Endodermal cell (in vitro differentiated cells): ENCODE data around the gene HMGB4. TPM values are rescaled to one million over a fixed set of nuclear protein-coding genes. Genes with fewer than 3 reads are reported as not detected.

Source experiments
- DNase-seq: peaks from one replicate; pipeline ENCODE4 v3.0.0-alpha.2; 2017
- H3K27ac ChIP-seq: 2 replicates; pipeline ENCODE4 v1.5.1; 2013; ENCODE audit warnings: mild to moderate bottlenecking, low read depth, low read length, moderate library complexity
- H3K27me3 ChIP-seq: 2 replicates; pipeline ENCODE4 v1.6.1; 2013; ENCODE audit warnings: mild to moderate bottlenecking, low read length, moderate library complexity; ENCODE audit not compliant: insufficient read depth, control insufficient read depth, poor library complexity, severe bottlenecking
- H3K36me3 ChIP-seq: 2 replicates; pipeline ENCODE4 v1.7.0; 2013; ENCODE audit warnings: mild to moderate bottlenecking, low read length, moderate library complexity; ENCODE audit not compliant: control insufficient read depth, insufficient read depth
- H3K4me1 ChIP-seq: one replicate; pipeline ENCODE4 v1.7.0; 2013; ENCODE audit warnings: low read length; ENCODE audit not compliant: control insufficient read depth, insufficient read depth
- H3K4me3 ChIP-seq: 2 replicates; pipeline ENCODE4 v1.5.1; 2013; ENCODE audit warnings: mild to moderate bottlenecking, low read length, moderate library complexity
- H3K9ac ChIP-seq: 2 replicates; pipeline ENCODE4 v1.6.1; 2013; ENCODE audit warnings: mild to moderate bottlenecking, low read length, moderate library complexity; ENCODE audit not compliant: poor library complexity, severe bottlenecking; ENCODE audit errors: extremely low read depth
- H3K9me3 ChIP-seq: 2 replicates; pipeline ENCODE4 v1.6.1; 2013; ENCODE audit warnings: mild to moderate bottlenecking, low read length, moderate library complexity; ENCODE audit not compliant: control insufficient read depth
- H3K27ac Mint-ChIP-seq: 2 replicates; pipeline ENCODE4 v1.8.0; 2020; ENCODE audit warnings: mixed read lengths
- H3K27me3 Mint-ChIP-seq: 2 replicates; pipeline ENCODE4 v1.8.0; 2021; ENCODE audit warnings: mild to moderate bottlenecking, mixed read lengths; ENCODE audit not compliant: insufficient read depth
- H3K36me3 Mint-ChIP-seq: 2 replicates; pipeline ENCODE4 v1.8.0; 2020; ENCODE audit warnings: low read depth, mixed read lengths
- H3K4me1 Mint-ChIP-seq: 2 replicates; pipeline ENCODE4 v1.8.0; 2020; ENCODE audit warnings: mixed read lengths
- H3K4me3 Mint-ChIP-seq: 2 replicates; pipeline ENCODE4 v1.8.0; 2020; ENCODE audit warnings: mild to moderate bottlenecking, moderate library complexity, mixed read lengths
- H3K9me3 Mint-ChIP-seq: 2 replicates; pipeline ENCODE4 v1.8.0; 2020; ENCODE audit warnings: mild to moderate bottlenecking, mixed read lengths
- WGBS, 2 experiments: methylation state at CpG; one replicate each; pipeline versions ENCODE4 v1.1.5 to v1.1.7; 2013; ENCODE audit warnings: missing lambda C conversion rate in 2 of 2, mixed read lengths in 1 of 2; ENCODE audit not compliant: insufficient coverage in 1 of 2, insufficient read length in 1 of 2; 5-methylcytosine and 5-hydroxymethylcytosine counted together
- total RNA-seq, 2 donors: library from RNA; stranded (reverse); fragmentation: NEBNext Ultra II Directional in 1 of 2; extraction: Animal tissue kit (Norgen Biotek cat#: 25700) in 1 of 2; gene quantifications; 2 replicates in 1 of 2; 3 replicates in 1 of 2; pipeline ENCODE4 v1.2.1, GENCODE V29; 2021
- TF ChIP-seq, protein P1 (sequence below): fragments of 200-600 bp; sonication (generic); conservative IDR thresholded peaks from 2 replicates; pipeline ENCODE4 v1.5.0; 2021; ENCODE audit warnings: antibody characterized with exemption, mild to moderate bottlenecking

Gene HMGB4
- total RNA-seq, 2 donors from 2014 or later = not detected

DNA sequence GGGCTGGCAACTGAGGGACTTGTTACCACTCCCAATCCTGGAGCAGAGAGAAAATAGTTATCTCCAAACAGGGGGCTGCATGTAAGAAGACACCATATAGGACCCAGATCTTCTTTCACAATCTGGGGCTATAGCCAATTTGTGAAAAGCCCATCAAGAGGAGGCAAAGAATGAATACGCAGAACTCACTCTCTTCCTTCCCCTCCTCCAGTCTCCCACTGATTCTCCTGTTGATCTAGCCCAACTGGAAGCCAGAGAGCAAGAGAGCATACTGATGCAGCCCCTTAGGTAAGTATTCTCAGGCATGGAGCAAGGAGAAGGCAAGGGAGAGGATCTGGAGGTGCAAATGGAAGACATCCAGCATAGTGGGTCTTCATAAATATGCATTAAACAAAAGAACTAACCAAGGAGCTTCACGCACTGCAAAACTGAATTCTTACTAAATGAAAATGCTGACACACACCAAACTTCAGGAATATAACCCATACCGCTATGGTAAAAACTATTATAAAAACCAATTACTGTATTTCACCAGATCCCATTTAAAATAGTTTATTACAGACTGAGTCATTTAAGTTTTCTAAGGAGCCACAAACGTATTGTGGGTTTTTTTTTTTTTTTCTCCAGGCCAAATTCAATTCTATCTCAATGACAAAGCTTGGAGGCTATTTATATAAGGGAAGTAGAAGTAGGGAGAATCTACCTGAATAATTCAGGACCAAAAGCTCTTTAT lies 15.5 kb upstream of the HMGB4 start:
- H3K27ac ChIP-seq = no peak overlapping the region
- no peaks in the 10 kb centered on the region for H3K36me3 Mint-ChIP-seq
- no peaks in the 10 kb centered on the region for H3K9me3 ChIP-seq
- H3K27me3 ChIP-seq = peaks cover 39% of the 10 kb centered on the region
- DNase-seq = no peak
- H3K27ac Mint-ChIP-seq = no peak overlapping the region
- H3K9me3 Mint-ChIP-seq = no peaks in the 10 kb centered on the region
- TF ChIP-seq, protein P1, sequence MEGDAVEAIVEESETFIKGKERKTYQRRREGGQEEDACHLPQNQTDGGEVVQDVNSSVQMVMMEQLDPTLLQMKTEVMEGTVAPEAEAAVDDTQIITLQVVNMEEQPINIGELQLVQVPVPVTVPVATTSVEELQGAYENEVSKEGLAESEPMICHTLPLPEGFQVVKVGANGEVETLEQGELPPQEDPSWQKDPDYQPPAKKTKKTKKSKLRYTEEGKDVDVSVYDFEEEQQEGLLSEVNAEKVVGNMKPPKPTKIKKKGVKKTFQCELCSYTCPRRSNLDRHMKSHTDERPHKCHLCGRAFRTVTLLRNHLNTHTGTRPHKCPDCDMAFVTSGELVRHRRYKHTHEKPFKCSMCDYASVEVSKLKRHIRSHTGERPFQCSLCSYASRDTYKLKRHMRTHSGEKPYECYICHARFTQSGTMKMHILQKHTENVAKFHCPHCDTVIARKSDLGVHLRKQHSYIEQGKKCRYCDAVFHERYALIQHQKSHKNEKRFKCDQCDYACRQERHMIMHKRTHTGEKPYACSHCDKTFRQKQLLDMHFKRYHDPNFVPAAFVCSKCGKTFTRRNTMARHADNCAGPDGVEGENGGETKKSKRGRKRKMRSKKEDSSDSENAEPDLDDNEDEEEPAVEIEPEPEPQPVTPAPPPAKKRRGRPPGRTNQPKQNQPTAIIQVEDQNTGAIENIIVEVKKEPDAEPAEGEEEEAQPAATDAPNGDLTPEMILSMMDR = no peak
- peaks cover 26% of the 10 kb centered on the region for H3K27me3 Mint-ChIP-seq
- no peak overlapping the region for H3K4me3 Mint-ChIP-seq
- H3K9ac ChIP-seq = no peak overlapping the region
- WGBS, 2 experiments = 72 to 100% methylated on average over 1 to 4 of the region's 4 CpGs
- H3K4me1 ChIP-seq = no peaks in the 10 kb centered on the region
- H3K4me3 ChIP-seq = no peak overlapping the region
- peaks cover 14% of the 10 kb centered on the region for H3K4me1 Mint-ChIP-seq
- no peaks in the 10 kb centered on the region for H3K36me3 ChIP-seq

DNA sequence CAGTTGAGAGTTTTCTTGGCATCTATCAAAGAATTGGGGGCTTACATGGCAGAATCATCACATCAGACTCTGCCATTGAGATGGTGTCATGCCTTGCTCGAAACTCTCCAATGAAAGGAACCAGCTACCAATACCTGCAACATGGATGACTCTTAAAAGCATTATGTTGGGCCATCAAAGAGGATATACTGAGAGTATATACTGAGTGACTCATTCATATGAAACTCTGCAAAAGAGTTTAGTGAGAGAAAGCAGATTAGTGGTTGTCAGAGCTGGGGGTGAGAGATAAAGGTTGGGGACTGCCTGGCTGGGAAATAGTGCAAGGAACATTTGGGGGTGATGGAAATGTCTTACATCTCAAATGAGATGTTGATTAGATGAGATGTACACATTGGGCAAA lies 14.7 kb upstream of the HMGB4 start:
- Mint-ChIP-seq H3K4me1 (peaks cover 14% of the 10 kb centered on the region), H3K27me3 (peaks cover 31% of the 10 kb centered on the region), H3K36me3 (no peaks in the 10 kb centered on the region), H3K9me3 (no peaks in the 10 kb centered on the region), H3K27ac (no peak overlapping the region), H3K4me3 (no peak overlapping the region)
- TF ChIP-seq, protein P1 = no peak
- Histone ChIP-seq H3K9me3 (no peaks in the 10 kb centered on the region), H3K27ac (no peak overlapping the region), H3K27me3 (peaks cover 47% of the 10 kb centered on the region), H3K4me1 (no peaks in the 10 kb centered on the region), H3K4me3 (no peak overlapping the region), H3K9ac (no peak overlapping the region), H3K36me3 (no peaks in the 10 kb centered on the region)
- no peak for DNase-seq
- WGBS, 2 experiments = 85 to 90% methylated on average over 1 of the region's 1 CpG

DNA sequence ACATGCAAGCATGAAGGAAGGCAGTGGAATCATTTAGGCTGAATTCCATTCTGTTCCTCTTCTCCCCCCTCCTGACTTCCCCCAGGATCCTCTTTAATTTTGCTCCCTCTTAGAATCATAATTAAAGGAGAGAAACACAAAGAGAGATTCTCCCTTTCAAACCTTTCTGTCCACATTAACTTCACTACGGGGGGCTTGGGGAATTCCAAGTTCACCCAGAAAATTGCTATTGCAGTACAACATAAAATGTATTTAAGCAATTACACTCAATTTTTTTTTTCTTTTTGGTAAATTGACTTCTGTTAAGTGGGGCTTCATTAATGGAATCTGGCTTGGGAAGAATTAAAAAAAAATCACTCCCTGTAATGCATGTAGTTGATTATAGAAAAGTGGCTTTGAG lies 13.4 kb upstream of the HMGB4 start:
- H3K4me1 ChIP-seq = no peaks in the 10 kb centered on the region
- Mint-ChIP-seq H3K27me3 (peaks cover 44% of the 10 kb centered on the region), H3K9me3 (no peaks in the 10 kb centered on the region), H3K4me3 (no peak overlapping the region), H3K36me3 (no peaks in the 10 kb centered on the region), H3K27ac (no peak overlapping the region), H3K4me1 (peaks cover 14% of the 10 kb centered on the region)
- TF ChIP-seq, protein P1 = no peak
- no peak overlapping the region for H3K4me3 ChIP-seq
- H3K9me3 ChIP-seq = peaks cover 3% of the 10 kb centered on the region
- 100% methylated on average over 1 of the region's 1 CpG; no CpG with 5 or more reads in 1 of the 2 experiments for WGBS, 2 experiments
- H3K36me3 ChIP-seq = no peaks in the 10 kb centered on the region
- H3K27ac ChIP-seq = no peak overlapping the region
- no peak for DNase-seq
- H3K27me3 ChIP-seq = peaks cover 59% of the 10 kb centered on the region
- no peak overlapping the region for H3K9ac ChIP-seq
